HepG2 (cell line): ENCODE measurements around the gene TOPBP1. TPM values are rescaled to one million over a fixed set of nuclear protein-coding genes. Genes with fewer than 3 reads are reported as not detected.

Experiments used
- ARID5B ChIP-seq: IDR thresholded peaks from 2 replicates; pipeline ENCODE4 v1.4.0; 2020; ENCODE audit warnings: mild to moderate bottlenecking, missing genetic modification reagents
- FUBP1 ChIP-seq: sonication (generic); formaldehyde crosslinking; IDR thresholded peaks from 2 replicates; pipeline ENCODE4 v1.5.1; 2020; ENCODE audit warnings: missing genetic modification reagents, mild to moderate bottlenecking, borderline replicate concordance
- GATA4 ChIP-seq: sonication (generic); IDR thresholded peaks from 2 replicates; pipeline ENCODE4 v1.6.1; 2016; ENCODE audit warnings: antibody characterized with exemption, low read depth, borderline replicate concordance
- MED8 ChIP-seq: sonication (generic); formaldehyde crosslinking; IDR thresholded peaks from 2 replicates; pipeline ENCODE4 v1.8.1; 2023; ENCODE audit warnings: mild to moderate bottlenecking, missing genetic modification reagents; ENCODE audit not compliant: insufficient replicate concordance
- NFYB ChIP-seq: sonication (generic); formaldehyde crosslinking; IDR thresholded peaks from 2 replicates; pipeline ENCODE4 v1.4.0; 2020; ENCODE audit warnings: missing genetic modification reagents
- NR2C2 ChIP-seq: sonication (generic); formaldehyde crosslinking; IDR thresholded peaks from 2 replicates; pipeline ENCODE4 v1.4.0; 2020; ENCODE audit warnings: missing genetic modification reagents, mild to moderate bottlenecking, moderate library complexity, borderline replicate concordance
- PBX3 ChIP-seq: sonication (generic); formaldehyde crosslinking; IDR thresholded peaks from 2 replicates; pipeline ENCODE4 v1.8.1; 2023; ENCODE audit warnings: missing genetic modification reagents, inconsistent platforms, borderline replicate concordance
- RXRB ChIP-seq: IDR thresholded peaks from 2 replicates; pipeline ENCODE4 v1.6.1; 2016; ENCODE audit warnings: borderline replicate concordance, missing genetic modification reagents, missing compliant biosample characterization
- SNAPC2 ChIP-seq: sonication (generic); formaldehyde crosslinking; IDR thresholded peaks from 2 replicates; pipeline ENCODE4 v1.8.1; 2022; ENCODE audit warnings: mild to moderate bottlenecking, missing genetic modification reagents
- SOX6 ChIP-seq, 2 experiments: fragments of 450-650 bp in 1 of 2; sonication (generic) in 1 of 2; formaldehyde crosslinking in 1 of 2; IDR thresholded peaks; 2 replicates each; pipeline versions ENCODE4 v1.4.0 to v1.6.1; 2017 to 2020; ENCODE audit warnings: antibody characterized with exemption in 1 of 2, mild to moderate bottlenecking in 1 of 2, missing genetic modification reagents in 1 of 2
- THAP9 ChIP-seq: sonication (generic); formaldehyde crosslinking; IDR thresholded peaks from 2 replicates; pipeline ENCODE4; 2020; ENCODE audit warnings: missing genetic modification reagents, mild to moderate bottlenecking, borderline replicate concordance
- ZMAT3 ChIP-seq: sonication (generic); formaldehyde crosslinking; conservative IDR thresholded peaks from 2 replicates; pipeline ENCODE4 v1.7.0; 2021; ENCODE audit warnings: missing genetic modification reagents
- ZNF276 ChIP-seq: sonication (generic); formaldehyde crosslinking; IDR thresholded peaks from 2 replicates; pipeline ENCODE4 v1.4.0; 2020; ENCODE audit warnings: mild to moderate bottlenecking, low read depth, missing genetic modification reagents
- ZNF607 ChIP-seq: sonication (generic); formaldehyde crosslinking; IDR thresholded peaks from 2 replicates; pipeline ENCODE4 v1.5.1; 2020; ENCODE audit warnings: missing genetic modification reagents, mild to moderate bottlenecking, borderline replicate concordance
- polyA plus RNA-seq, 8 experiments: library from polyadenylated mRNA; depleted of rRNA in 3 of 8; stranded (reverse) in 7 of 8; unstranded in 1 of 8; fragments of >200 nt; fragmentation: Illumina TruSeq in 4 of 8; extraction: Trizol in 4 of 8; gene quantifications; 2 replicates each; pipeline versions ENCODE4 v1.2.1 to v1.2.3, GENCODE V29; 2011 to 2016; ENCODE audit warnings: low read depth in 4 of 8, missing spikeins in 1 of 8, mixed read lengths in 1 of 8; ENCODE audit not compliant: insufficient read depth in 1 of 8
- total RNA-seq, 5 experiments: library from RNA; depleted of rRNA; stranded (reverse); fragments of >200 nt; fragmentation: Illumina TruSeq; extraction: Trizol; gene quantifications; 2 replicates each; pipeline ENCODE4 v1.2.3, GENCODE V29; 2016; ENCODE audit warnings: low read depth in 1 of 5

Gene TOPBP1
- total and polyA plus RNA-seq, 2 of the 13 experiments (the other 11 are each of a cell fraction or from before 2014, with no cell fraction given) = 24.3 to 42.9 TPM

- TF ChIP-seq FUBP1 (no peak), ZNF276 (no peak), PBX3 (CRISPR knock-in tag) (no peak), ZNF607 (CRISPR knock-in tag) (0 out of 2 replicates have a peak, but pooled peaks have one; percentile 8), SNAPC2 (no peak), ARID5B (CRISPR knock-in tag) (0 out of 2 replicates have a peak, but pooled peaks have one; percentile 9), MED8 (CRISPR knock-in tag) (no peak), RXRB (CRISPR knock-in tag) (peak; percentile 61), ZMAT3 (0 out of 2 replicates have a peak, but pooled peaks have one; percentile 21), SOX6 (IDR thresholded peaks at IDR 0.05) (no peak), SOX6 (CRISPR knock-in tag; IDR thresholded peaks at IDR 0.05) (0 out of 2 replicates have a peak, but pooled peaks have one; percentile 10), GATA4 (no peak), NFYB (CRISPR knock-in tag) (no peak), NR2C2 (CRISPR knock-in tag) (peak; percentile 48; the same call in 1 of the 2 replicates), THAP9 (no peak)
Measured at GRCh38 chr3:133663569-133664313, 2.0 kb upstream of the TOPBP1 start (continued).
